Measurements from ENCODE around the gene CRTC2. TPM values are rescaled to one million over a fixed set of nuclear protein-coding genes. Genes with fewer than 3 reads are reported as not detected.

The CRTC2 gene
- total and polyA plus RNA-seq, 9 of the 15 experiments (the other 6 are each of a cell fraction or from before 2014, with no cell fraction given): 2.7 to 26.4 (median 10.2) TPM

DNA sequence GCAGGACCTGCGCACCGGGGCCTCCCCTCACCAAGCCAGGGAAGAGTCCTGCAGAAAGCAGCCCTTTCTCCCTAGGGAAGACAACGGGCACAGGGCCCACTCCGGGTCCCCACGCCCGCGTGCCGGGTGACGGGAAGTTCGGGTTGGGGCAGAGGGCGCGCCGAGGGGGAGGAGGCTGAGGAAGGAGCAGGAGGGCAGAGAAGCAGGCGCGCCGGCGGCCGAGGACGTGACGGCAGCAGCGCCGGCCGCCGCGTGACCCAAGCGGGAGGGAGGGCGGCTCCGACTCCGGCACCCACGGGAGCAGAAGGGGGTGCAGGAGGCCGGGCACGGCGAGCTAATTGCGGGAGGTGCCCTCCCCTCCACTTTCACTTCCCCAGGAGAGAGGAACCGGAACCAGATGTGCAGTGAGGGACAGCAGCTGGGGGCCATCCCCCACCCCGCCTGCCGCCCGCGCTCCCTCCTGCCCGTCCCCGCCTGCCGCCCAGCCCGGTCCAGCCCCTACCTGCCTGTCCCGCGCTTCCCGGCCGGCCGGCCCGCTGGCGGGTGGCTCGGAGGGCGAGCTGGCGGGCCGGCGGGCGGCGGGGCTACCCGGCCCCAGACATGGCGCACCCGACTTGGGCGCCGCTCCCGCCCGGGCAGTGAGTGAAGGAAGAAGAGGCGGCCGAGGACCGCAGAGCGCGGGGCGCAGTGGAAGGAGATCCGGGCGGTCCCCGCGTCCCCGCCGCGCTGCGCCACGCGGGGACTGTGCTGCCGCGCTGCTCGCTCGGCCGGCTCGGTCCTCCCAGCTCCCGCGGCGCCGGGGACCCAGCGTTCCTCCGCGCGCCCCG, 12.4 kb downstream of the CRTC2 start:
- in situ Hi-C loops (cut with MboI) (no loop called here), intact Hi-C loops (cut with micrococcal nuclease) (loop anchor here (5.0 kb wide), 1 partner anchor 41 kb away; the partner anchor contains the start of gene RAB13)
- POLR2A ChIA-PET: interaction anchor here (0.6 to 5.5 kb wide), 18 partner anchors 12 to 317 kb away, joined by 3 to 39 read pairs (median 4); partner anchors contain the start of genes CREB3L4, CRTC2, GATAD2B and JTB
- Histone ChIP-seq H3K4me3 (peak overlapping the region; percentile 99), H3K27me3 (ENCODE audit: control insufficient read depth in 2 of 2, insufficient read depth in 2 of 2, low read length in 2 of 2) (no peaks in the 10 kb centered on the region), H3K9me1 (ENCODE audit: control insufficient read depth, insufficient read depth, low read length) (no peaks in the 10 kb centered on the region), H3K9ac (ENCODE audit: insufficient read depth in 1 of 2, low read depth in 2 of 2, low read length in 2 of 2) (peak overlapping the region; percentile 88 to 99), H4K20me1 (replicated peaks; ENCODE audit: control insufficient read depth, insufficient read depth, low read length) (no peaks in the 10 kb centered on the region), H2AFZ (ENCODE audit: low read depth, low read length) (peak overlapping the region; percentile 60; the same call in 1 of the 2 replicates), H3K79me2 (ENCODE audit: control insufficient read depth, insufficient read depth, low read length) (peaks cover 29% of the 10 kb centered on the region), H3K27ac (ENCODE audit: extremely low read depth, low read depth, low read length) (peak overlapping the region; percentile 85), H3K4me2 (ENCODE audit: insufficient read depth, low read length) (peak overlapping the region; percentile 98), H3K4me1 (replicated peaks in 1 of 2; ENCODE audit: control insufficient read depth in 2 of 2, insufficient read depth in 2 of 2, low read length in 2 of 2) (peaks cover 12 to 32% of the 10 kb centered on the region in 2 experiments; a peak in 4 of 5 replicates), H3K36me3 (ENCODE audit: control insufficient read depth, insufficient read depth, low read length) (peaks cover 69% of the 10 kb centered on the region), H3K9me3 (replicated peaks; ENCODE audit: control insufficient read depth, insufficient read depth, low read depth, low read length) (no peaks in the 10 kb centered on the region)
- ATAC-seq (peak; percentile 72), DNase-seq (ENCODE audit: extremely low read depth in 1 of 4, low spot score in 3 of 4) (peak; percentile 67 to 86 (median 80)), FAIRE-seq (peak; percentile 59)
- CTCF ChIA-PET (ENCODE audit: low intra/inter-chr PET ratio): interaction anchor here (0.9 to 1.8 kb wide), 3 partner anchors 40 to 327 kb away, joined by 4 to 7 read pairs (median 6); partner anchors contain the start of genes HAX1 and RAB13
- WGBS (ENCODE audit: insufficient coverage, low coverage, missing lambda C conversion rate): under 1% methylated on average over 18 of the region's 95 CpGs
- BruUV-seq (replicated peaks): TSS peak; percentile 38
- peak; percentile 45 for TF ChIP-seq KDM5B (IDR thresholded peaks at IDR 0.05; ENCODE audit: insufficient replicate concordance, low read depth, low read length)
- TF ChIP-seq, protein P1, sequence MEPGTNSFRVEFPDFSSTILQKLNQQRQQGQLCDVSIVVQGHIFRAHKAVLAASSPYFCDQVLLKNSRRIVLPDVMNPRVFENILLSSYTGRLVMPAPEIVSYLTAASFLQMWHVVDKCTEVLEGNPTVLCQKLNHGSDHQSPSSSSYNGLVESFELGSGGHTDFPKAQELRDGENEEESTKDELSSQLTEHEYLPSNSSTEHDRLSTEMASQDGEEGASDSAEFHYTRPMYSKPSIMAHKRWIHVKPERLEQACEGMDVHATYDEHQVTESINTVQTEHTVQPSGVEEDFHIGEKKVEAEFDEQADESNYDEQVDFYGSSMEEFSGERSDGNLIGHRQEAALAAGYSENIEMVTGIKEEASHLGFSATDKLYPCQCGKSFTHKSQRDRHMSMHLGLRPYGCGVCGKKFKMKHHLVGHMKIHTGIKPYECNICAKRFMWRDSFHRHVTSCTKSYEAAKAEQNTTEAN (CRISPR knock-in tag; IDR thresholded peaks at IDR 0.05): no peak; the same call in 1 of the 2 replicates
- TF ChIP-seq, protein P2, sequence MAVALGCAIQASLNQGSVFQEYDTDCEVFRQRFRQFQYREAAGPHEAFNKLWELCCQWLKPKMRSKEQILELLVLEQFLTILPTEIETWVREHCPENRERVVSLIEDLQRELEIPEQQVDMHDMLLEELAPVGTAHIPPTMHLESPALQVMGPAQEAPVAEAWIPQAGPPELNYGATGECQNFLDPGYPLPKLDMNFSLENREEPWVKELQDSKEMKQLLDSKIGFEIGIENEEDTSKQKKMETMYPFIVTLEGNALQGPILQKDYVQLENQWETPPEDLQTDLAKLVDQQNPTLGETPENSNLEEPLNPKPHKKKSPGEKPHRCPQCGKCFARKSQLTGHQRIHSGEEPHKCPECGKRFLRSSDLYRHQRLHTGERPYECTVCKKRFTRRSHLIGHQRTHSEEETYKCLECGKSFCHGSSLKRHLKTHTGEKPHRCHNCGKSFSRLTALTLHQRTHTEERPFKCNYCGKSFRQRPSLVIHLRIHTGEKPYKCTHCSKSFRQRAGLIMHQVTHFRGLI (CRISPR knock-in tag; IDR thresholded peaks at IDR 0.05): no peak
- TF ChIP-seq, protein P3, sequence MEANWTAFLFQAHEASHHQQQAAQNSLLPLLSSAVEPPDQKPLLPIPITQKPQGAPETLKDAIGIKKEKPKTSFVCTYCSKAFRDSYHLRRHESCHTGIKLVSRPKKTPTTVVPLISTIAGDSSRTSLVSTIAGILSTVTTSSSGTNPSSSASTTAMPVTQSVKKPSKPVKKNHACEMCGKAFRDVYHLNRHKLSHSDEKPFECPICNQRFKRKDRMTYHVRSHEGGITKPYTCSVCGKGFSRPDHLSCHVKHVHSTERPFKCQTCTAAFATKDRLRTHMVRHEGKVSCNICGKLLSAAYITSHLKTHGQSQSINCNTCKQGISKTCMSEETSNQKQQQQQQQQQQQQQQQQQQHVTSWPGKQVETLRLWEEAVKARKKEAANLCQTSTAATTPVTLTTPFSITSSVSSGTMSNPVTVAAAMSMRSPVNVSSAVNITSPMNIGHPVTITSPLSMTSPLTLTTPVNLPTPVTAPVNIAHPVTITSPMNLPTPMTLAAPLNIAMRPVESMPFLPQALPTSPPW (CRISPR knock-in tag; IDR thresholded peaks at IDR 0.05): peak; percentile 87
- TF ChIP-seq MAZ (CRISPR knock-in tag; conservative IDR thresholded peaks at IDR 0.05 in 1 of 2, IDR thresholded peaks at IDR 0.05 in 1 of 2): peak; percentile 58 to 68
- peak; percentile 76 for TF ChIP-seq SPI1 (IDR thresholded peaks at IDR 0.05; ENCODE audit: borderline replicate concordance, low read depth, low read length)
- TF ChIP-seq, protein P4, sequence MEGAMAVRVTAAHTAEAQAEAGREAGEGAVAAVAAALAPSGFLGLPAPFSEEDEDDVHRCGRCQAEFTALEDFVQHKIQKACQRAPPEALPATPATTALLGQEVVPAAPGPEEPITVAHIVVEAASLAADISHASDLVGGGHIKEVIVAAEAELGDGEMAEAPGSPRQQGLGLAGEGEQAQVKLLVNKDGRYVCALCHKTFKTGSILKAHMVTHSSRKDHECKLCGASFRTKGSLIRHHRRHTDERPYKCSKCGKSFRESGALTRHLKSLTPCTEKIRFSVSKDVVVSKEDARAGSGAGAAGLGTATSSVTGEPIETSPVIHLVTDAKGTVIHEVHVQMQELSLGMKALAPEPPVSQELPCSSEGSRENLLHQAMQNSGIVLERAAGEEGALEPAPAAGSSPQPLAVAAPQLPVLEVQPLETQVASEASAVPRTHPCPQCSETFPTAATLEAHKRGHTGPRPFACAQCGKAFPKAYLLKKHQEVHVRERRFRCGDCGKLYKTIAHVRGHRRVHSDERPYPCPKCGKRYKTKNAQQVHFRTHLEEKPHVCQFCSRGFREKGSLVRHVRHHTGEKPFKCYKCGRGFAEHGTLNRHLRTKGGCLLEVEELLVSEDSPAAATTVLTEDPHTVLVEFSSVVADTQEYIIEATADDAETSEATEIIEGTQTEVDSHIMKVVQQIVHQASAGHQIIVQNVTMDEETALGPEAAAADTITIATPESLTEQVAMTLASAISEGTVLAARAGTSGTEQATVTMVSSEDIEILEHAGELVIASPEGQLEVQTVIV (CRISPR knock-in tag; IDR thresholded peaks at IDR 0.05; ENCODE audit: borderline replicate concordance): no peak
- peak; percentile 79; the same call in 1 of the 2 replicates for TF ChIP-seq PHB (CRISPR knock-in tag; IDR thresholded peaks at IDR 0.05)
- peak; percentile 24 for TF ChIP-seq SUPT5H (IDR thresholded peaks at IDR 0.05)
- TF ChIP-seq, protein P5, sequence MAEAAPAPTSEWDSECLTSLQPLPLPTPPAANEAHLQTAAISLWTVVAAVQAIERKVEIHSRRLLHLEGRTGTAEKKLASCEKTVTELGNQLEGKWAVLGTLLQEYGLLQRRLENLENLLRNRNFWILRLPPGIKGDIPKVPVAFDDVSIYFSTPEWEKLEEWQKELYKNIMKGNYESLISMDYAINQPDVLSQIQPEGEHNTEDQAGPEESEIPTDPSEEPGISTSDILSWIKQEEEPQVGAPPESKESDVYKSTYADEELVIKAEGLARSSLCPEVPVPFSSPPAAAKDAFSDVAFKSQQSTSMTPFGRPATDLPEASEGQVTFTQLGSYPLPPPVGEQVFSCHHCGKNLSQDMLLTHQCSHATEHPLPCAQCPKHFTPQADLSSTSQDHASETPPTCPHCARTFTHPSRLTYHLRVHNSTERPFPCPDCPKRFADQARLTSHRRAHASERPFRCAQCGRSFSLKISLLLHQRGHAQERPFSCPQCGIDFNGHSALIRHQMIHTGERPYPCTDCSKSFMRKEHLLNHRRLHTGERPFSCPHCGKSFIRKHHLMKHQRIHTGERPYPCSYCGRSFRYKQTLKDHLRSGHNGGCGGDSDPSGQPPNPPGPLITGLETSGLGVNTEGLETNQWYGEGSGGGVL (CRISPR knock-in tag; IDR thresholded peaks at IDR 0.05): no peak

Data from K562 (cell line).